ENCODE data around the gene TOM1L1. TPM values are rescaled to one million over a fixed set of nuclear protein-coding genes. Genes with fewer than 3 reads are reported as not detected.

TOM1L1 gene
- total RNA-seq, 1 donor from 2014 or later: 132 TPM

DNA sequence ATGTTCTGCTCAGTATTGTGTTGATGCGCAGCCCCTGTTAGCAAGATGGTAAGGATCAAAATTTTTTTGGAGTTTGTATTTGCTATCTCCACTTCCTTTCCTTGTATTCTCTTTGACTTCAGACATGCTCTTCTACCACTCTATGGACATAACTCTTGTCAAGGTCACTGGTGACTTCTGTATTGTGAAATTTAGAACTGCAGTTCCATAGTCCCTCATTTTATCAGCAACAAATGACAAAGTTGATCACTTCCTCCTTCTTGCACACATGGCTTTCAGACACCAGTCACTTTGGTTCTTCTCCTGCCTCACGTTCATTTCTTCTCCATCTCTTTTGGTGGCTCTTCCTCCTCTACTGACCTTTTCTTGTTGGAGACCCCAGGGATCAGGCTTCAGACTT is 46.7 kb downstream of the TOM1L1 start:
- no peak for DNase-seq (ENCODE audit: low read depth)

DNA sequence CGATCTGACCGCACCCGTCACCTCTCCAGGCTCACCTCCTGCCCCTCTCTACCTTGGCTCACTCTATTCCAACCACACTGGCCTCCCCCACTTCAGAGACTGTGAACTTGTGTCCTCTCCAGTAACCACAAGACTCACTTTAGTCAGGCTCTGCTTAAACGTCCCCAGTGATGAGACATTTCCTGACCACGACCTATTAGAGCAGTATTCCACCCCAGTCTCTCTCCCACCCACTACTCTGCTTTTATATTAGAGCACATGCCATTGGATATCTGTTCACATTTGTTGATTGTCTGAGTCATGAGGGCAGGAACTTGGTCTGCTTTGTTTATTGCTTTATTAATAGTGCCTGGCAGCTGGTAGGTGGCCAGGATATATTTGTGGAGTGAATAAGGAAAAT is 47.7 kb downstream of the TOM1L1 start:
- peak; percentile 98 for DNase-seq (ENCODE audit: low read depth)

DNA sequence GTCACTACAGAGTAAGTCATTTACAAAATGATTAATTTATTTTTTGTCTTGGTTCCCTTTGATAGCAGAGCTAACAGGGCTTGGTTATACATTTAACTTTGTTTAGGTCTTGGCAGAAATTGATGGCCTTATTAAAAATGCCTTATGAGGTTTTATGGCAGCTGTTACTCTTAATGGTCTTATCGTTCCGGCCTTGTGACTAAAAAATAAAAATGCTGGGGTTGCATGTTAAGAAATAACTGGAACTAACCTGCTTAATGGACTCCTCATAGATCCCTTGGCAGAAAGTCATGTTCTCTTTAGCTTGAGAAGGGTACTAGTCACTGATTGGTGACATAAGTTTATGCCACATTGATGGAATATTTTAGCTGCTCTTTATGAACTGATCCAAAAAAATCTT is 49.5 kb downstream of the TOM1L1 start:
- peak; percentile 56 for DNase-seq (ENCODE audit: low read depth)

DNA sequence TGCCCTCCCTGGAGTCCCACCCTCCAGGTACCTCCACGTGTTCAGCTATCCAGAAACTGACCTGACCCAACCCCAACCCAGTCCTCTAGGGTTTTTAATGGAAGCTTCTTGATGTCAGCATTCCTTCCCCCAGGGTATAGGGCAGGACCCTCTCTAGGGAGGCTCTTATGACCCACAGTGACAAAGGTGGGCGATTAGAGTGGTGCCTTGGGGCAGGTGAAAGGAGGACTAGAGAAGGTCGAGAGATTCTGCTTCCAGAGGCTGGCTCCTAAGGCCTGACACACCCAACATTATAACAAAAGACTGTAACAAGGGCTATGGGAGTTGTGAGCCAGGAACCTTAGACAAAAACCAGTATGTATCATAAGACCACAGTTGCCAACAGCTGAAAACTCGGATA is 50.6 kb downstream of the TOM1L1 start:
- no peak for DNase-seq (ENCODE audit: low read depth)

DNA sequence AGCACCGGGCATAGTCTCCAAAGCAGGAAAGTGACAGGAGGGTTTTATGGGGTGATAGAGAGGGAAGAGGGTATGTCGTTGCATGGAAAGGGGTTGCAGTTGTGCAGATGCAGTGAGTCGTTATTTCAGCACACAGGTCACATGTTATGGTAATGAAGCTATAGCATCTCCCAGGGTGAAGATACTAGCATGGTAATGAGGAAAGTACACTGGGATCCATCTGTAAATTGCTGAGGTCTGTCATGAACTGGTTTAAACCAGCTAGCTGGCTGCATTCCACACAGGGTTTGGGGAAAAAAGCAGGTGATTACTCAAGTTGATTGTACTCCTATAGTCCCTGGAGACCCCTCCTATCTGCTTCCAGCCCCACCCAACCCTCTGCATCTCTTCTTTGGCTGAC is 56.1 kb downstream of the TOM1L1 start:
- no peak for DNase-seq (ENCODE audit: low read depth)

GRCh38 chr17:54967621-54968261 is 67.1 kb downstream of the TOM1L1 start:
- DNase-seq (ENCODE audit: low read depth): peak; percentile 77

DNA sequence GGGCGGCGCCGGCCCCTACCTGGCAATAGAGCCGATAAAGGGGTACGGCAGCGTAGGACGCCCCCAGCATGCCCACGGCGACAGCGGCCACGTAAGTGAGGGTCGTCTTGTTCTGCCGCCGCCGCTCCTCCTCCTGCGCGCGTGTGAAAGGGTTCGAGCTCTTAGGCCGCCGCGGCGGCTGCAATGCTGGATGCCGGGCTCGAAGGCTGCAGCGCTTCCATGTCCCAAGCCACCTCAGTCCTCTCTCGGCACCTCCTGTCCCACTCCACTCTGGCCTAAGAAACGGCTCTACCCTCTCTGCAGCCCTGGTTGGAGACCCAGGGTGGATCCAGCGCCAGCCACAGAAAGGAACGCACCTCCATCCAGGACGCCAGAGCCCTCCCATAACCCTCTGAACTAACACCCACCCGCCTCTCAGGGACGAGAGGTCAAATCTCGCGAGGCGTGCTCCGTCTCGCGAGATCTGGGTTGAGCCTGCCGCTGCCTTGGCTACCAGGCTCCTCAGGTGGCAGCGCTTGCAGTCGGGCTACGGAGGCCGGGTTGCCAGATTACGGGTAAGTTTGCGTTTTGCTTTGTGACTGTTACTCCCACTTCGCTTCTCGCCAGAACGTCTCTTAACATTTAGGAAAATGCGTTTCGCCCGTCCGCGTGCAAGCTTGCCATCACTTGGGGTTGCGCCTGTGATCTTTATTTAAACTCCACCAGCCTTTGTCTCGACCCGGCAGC is 67.8 kb downstream of the TOM1L1 start, which contains the start of the genes COX11 and STXBP4:
Gene COX11 (minus strand): TSS at position 393 of the 726 bp plus-strand sequence. CDS start 8 bp downstream, at position 385.
Gene STXBP4 (plus strand): TSS at position 504 of the 726 bp plus-strand sequence. CDS start 17,455 bp downstream, outside the sequence.
- DNase-seq (ENCODE audit: low read depth): peak; percentile 93

GRCh38 chr17:54968988-54969332 is 68.3 kb downstream of the TOM1L1 start:
- peak; percentile 33 for DNase-seq (ENCODE audit: low read depth)

GRCh38 chr17:54969658-54970572 is 69.3 kb downstream of the TOM1L1 start:
- peak; percentile 72 for DNase-seq (ENCODE audit: low read depth)

- DNase-seq (ENCODE audit: low read depth): peak; percentile 95
These were observed 70.5 kb downstream of the TOM1L1 start for GRCh38 chr17:54971147-54971546.

GRCh38 chr17:54971901-54972300 is 71.2 kb downstream of the TOM1L1 start:
- no peak for DNase-seq (ENCODE audit: low read depth)

GRCh38 chr17:54972406-54973138 is 71.9 kb downstream of the TOM1L1 start:
- no peak for DNase-seq (ENCODE audit: low read depth)

- DNase-seq (ENCODE audit: low read depth): peak; percentile 31
These were observed 74.1 kb downstream of the TOM1L1 start for GRCh38 chr17:54974759-54975158.

GRCh38 chr17:54976316-54976715 is 75.7 kb downstream of the TOM1L1 start:
- DNase-seq (ENCODE audit: low read depth): no peak

DNA sequence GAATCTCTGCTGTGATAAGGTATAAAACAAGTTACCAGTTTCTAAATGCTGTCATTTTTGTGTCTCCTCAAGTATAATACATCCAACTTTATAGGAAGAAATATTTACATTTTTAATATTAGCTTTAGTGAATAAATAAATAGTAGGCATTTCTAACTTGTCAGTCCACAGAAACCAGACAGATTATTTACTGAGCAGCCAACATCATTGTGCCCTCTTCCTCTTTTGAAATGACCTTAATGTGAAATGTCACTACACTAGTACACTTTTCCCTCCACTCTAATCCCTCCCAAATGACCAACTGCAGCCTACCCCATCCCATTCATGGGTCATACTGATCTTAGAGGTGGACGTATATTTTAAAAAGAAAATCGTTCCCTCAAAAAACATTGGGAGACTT is 77.1 kb downstream of the TOM1L1 start:
- no peak for DNase-seq (ENCODE audit: low read depth)

- DNase-seq (ENCODE audit: low read depth): no peak
These were observed 79.0 kb downstream of the TOM1L1 start for GRCh38 chr17:54979657-54980056.

- DNase-seq (ENCODE audit: low read depth): no peak
These were observed 79.7 kb downstream of the TOM1L1 start for GRCh38 chr17:54980375-54980774.

- peak; percentile 36 for DNase-seq (ENCODE audit: low read depth)
These were observed 81.7 kb downstream of the TOM1L1 start for GRCh38 chr17:54982399-54982798.

- no peak for DNase-seq (ENCODE audit: low read depth)
These were observed 82.6 kb downstream of the TOM1L1 start for GRCh38 chr17:54983260-54983659.

DNA sequence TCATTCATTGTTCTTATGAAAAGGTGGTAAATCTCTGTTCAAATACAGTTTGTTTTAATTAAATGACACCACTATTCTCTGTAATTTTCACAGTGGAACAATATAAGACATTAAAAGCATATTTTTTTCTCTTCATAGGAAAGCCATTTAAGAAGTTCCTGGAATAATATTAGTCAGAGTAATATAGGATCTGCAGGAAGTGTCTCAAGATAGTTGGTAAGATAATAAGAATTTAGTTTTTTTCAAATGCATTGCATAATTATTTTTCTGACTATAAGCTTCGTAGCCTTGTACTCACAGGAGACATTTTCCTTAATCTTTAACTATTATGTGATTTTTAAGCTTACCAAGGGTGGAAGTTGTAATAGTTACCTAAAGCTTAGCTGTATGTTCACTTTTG is 84.8 kb downstream of the TOM1L1 start:
- DNase-seq (ENCODE audit: low read depth): no peak

DNA sequence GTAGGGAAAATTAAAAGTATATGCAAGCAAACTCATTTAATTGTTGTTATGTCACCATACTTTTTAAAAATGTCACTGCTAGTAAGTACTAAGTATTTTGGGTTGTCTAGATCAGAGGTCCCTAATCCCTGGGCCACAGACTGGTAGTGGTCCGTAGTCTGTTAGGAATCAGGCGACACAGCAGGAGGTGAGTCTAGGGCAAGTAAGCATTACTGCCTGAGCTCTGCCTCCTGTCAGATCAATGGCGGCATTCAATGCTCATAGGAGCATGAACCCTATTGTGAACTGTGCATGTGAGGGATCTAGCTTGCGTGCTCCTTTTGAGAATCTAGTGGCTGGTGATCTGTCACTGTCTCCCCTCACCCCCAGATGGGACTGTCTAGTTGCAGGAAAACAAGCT is 89.5 kb downstream of the TOM1L1 start:
- no peak for DNase-seq (ENCODE audit: low read depth)

GRCh38 chr17:54991567-54991966 is 90.9 kb downstream of the TOM1L1 start:
- DNase-seq (ENCODE audit: low read depth): no peak
